Measurements from ENCODE around the gene GTPBP10.

The GTPBP10 gene

DNA sequence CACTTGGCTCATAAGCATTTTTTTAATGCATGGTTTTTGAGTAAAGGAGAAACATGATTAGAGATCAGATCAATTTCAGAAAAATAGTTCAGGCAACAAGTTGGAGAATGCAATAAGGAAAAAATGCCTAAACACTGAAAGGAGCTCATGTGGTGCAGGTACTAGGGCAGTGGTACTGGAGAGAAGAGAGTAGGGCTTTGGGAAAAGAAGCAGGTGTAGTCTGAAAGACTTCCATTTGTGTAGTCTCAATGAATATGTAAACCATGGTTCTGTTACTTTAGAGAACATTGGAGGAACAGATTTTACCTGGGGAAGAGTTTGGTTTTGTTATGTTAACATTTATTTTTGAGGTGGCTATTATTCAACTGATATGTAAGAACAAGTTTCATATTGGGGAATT lies 5.5 kb downstream of the GTPBP10 start:
- no peak for DNase-seq (ENCODE audit: low read depth)
- TF ChIP-seq, protein P1, sequence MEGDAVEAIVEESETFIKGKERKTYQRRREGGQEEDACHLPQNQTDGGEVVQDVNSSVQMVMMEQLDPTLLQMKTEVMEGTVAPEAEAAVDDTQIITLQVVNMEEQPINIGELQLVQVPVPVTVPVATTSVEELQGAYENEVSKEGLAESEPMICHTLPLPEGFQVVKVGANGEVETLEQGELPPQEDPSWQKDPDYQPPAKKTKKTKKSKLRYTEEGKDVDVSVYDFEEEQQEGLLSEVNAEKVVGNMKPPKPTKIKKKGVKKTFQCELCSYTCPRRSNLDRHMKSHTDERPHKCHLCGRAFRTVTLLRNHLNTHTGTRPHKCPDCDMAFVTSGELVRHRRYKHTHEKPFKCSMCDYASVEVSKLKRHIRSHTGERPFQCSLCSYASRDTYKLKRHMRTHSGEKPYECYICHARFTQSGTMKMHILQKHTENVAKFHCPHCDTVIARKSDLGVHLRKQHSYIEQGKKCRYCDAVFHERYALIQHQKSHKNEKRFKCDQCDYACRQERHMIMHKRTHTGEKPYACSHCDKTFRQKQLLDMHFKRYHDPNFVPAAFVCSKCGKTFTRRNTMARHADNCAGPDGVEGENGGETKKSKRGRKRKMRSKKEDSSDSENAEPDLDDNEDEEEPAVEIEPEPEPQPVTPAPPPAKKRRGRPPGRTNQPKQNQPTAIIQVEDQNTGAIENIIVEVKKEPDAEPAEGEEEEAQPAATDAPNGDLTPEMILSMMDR (IDR thresholded peaks at IDR 0.05; ENCODE audit: low read depth, low read length, missing control alignments): no peak
- H3K4me3 ChIP-seq (ENCODE audit: low read depth, low read length): no peak overlapping the region

DNA sequence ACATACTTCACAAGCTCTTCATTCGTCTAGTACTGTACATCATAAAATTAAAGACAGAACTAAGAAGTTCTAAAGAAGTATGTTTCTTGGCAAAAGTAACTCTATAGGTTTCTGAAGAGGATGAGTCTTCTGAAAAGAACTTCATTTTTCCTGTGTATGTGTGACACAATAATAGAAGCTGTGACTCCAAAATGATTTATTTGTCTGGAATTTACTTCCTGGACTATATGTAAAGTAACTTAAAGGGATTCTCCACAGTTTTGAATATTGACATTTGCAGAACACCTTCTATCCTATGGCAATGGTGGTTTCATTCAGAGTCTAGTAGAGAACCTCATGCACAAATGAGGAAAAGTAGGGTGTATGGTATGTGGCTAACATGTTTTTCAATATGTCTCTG lies 36.9 kb downstream of the GTPBP10 start:
- H3K4me3 ChIP-seq (ENCODE audit: low read depth, low read length): no peak overlapping the region
- TF ChIP-seq, protein P1 (IDR thresholded peaks at IDR 0.05; ENCODE audit: low read depth, low read length, missing control alignments): no peak
- no peak for DNase-seq (ENCODE audit: low read depth)

GRCh38 chr7:90383861-90384260 lies 37.3 kb downstream of the GTPBP10 start:
- TF ChIP-seq, protein P1 (IDR thresholded peaks at IDR 0.05; ENCODE audit: low read depth, low read length, missing control alignments): no peak
- H3K4me3 ChIP-seq (ENCODE audit: low read depth, low read length): no peak overlapping the region
- DNase-seq (ENCODE audit: low read depth): no peak

DNA sequence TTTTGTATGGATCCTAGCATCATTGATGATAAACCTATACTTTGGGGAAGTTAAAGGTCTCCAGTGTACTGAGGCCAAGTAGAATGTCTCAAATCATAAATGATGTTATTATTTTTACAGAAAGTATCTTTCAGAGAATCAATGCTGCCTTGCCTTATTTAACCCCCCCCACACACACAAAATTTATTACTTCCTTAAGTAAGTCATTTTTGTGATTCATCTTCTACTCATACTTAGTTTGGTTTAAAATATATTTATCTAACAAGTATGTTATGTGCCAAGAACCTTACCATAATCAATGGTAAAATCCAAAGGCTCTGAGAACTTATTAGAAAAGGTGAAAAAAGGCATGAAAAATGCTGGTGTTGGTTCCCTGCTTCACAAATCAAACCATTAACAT lies 37.9 kb downstream of the GTPBP10 start:
- DNase-seq (ENCODE audit: low read depth): no peak
- no peak overlapping the region for H3K4me3 ChIP-seq (ENCODE audit: low read depth, low read length)
- TF ChIP-seq, protein P1 (IDR thresholded peaks at IDR 0.05; ENCODE audit: low read depth, low read length, missing control alignments): no peak

DNA sequence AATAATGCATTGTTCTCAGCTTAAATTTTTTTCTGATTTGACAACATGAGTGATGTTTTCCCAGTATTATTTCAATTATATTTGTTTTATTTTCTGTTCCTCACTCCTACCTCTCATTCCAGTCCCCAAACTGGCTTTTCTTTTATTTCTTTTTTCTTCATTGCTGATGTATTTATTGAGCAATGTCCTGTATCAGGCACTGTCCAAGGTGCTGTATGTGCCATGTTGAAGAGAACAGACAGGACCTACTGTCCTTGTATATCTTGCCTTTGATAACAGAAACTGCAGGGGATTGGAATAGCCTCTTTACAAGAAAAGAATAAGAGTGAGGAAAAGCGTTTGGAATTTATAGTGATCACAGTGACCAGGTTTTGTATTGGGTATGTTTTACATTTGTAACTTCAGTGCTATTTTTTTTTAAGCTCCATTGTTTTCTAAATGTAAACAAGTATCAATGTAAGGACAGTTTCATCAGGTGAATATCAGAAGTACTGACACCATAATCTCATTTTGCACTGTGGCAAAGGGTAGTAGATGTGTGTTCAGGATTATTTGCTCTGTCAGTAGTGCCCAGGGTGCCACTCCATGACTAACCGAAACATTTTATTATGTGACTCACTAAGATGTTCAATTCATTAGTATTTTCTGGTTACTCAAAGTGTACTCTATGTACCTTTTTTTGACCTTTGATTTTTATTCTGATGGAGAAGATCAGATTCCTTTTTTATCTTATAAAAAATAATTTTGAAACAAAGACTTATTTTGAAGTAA lies 41.1 kb downstream of the GTPBP10 start:
- DNase-seq (ENCODE audit: low read depth): no peak
- TF ChIP-seq, protein P1 (IDR thresholded peaks at IDR 0.05; ENCODE audit: low read depth, low read length, missing control alignments): no peak
- no peak overlapping the region for H3K4me3 ChIP-seq (ENCODE audit: low read depth, low read length)

DNA sequence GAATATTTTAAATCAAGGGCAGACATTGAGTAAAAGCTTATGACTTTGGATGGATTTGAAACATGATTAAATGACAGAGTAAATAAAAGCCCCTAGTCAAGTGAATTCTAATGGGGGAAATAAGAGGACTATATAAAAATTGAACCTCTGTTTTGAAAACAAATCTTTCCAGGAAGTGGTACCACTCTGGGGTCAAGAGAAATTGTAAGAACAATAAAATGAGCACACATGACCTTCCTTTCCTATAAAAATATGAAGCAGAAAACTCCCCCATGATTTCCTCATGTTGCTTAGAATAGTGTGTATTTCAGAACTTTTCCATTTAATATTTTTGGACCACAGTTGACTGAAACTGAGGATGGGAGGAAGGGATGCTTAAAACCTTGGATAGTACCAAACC lies 44.4 kb downstream of the GTPBP10 start:
- TF ChIP-seq, protein P1 (IDR thresholded peaks at IDR 0.05; ENCODE audit: low read depth, low read length, missing control alignments): no peak
- DNase-seq (ENCODE audit: low read depth): no peak
- no peak overlapping the region for H3K4me3 ChIP-seq (ENCODE audit: low read depth, low read length)

- TF ChIP-seq, protein P1 (IDR thresholded peaks at IDR 0.05; ENCODE audit: low read depth, low read length, missing control alignments): no peak
- no peak for DNase-seq (ENCODE audit: low read depth)
- H3K4me3 ChIP-seq (ENCODE audit: low read depth, low read length): no peak overlapping the region
Observed at GRCh38 chr7:90391488-90391887, 45.0 kb downstream of the GTPBP10 start.

Data from GM12864 (cell line).